Stimulated activated CD4-positive, alpha-beta T cell treated with anti-CD3 and anti-CD28 coated beads, Interleukin-12 subunit alpha, Interleukin-12 subunit beta, amount 100 ng/mL, for 24 hours (primary cell): ENCODE results near the gene ITPR3.
A peak's percentile ranks its signal among the peaks of the same experiment; 100 is the strongest.

Experiments
- DNase-seq, 2 experiments: peaks; one replicate each; pipeline ENCODE4 v3.0.0-alpha.2; 2020; ENCODE audit warnings: low read depth in 2 of 2

The ITPR3 gene

GRCh38 chr6:33700391-33701050, 79.4 kb downstream of the ITPR3 start:
- peak; percentile 42 to 62 for DNase-seq

- no peak for DNase-seq
Observed at GRCh38 chr6:33702345-33702977, 81.3 kb downstream of the ITPR3 start.

- DNase-seq: no peak
Observed at GRCh38 chr6:33704215-33705066, 83.3 kb downstream of the ITPR3 start.

GRCh38 chr6:33705268-33705885, 84.3 kb downstream of the ITPR3 start:
- no peak for DNase-seq

GRCh38 chr6:33705955-33706725, 85.0 kb downstream of the ITPR3 start:
- no peak for DNase-seq

- no peak for DNase-seq
Observed at GRCh38 chr6:33707771-33708170, 86.6 kb downstream of the ITPR3 start.

GRCh38 chr6:33708516-33709204, 87.5 kb downstream of the ITPR3 start:
- DNase-seq: no peak

GRCh38 chr6:33709605-33710295, 88.6 kb downstream of the ITPR3 start:
- DNase-seq: no peak

GRCh38 chr6:33710296-33711121, 89.4 kb downstream of the ITPR3 start:
- DNase-seq: no peak

GRCh38 chr6:33711140-33712129, 90.3 kb downstream of the ITPR3 start, which contains the start of gene UQCC2:
TSS of gene UQCC2 (minus strand) at chr6:33711700. CDS start at chr6:33711686, 14 bp downstream.
- DNase-seq: peak; percentile 92 to 95

GRCh38 chr6:33712914-33713313, 91.8 kb downstream of the ITPR3 start:
- DNase-seq: no peak

GRCh38 chr6:33713786-33714185, 92.7 kb downstream of the ITPR3 start:
- DNase-seq: no peak

GRCh38 chr6:33714385-33715040, 93.4 kb downstream of the ITPR3 start:
- DNase-seq: no peak

GRCh38 chr6:33716379-33716778, 95.3 kb downstream of the ITPR3 start:
- no peak for DNase-seq

GRCh38 chr6:33716890-33717632, 95.9 kb downstream of the ITPR3 start:
- DNase-seq: no peak

- no peak for DNase-seq
Observed at GRCh38 chr6:33717934-33718455, 96.9 kb downstream of the ITPR3 start.
